ENCODE results near the gene LCOR.

LCOR gene

GRCh38 chr10:97037365-97038361 lies 205.6 kb downstream of the LCOR start:
- DNase-seq: peak; percentile 78

- DNase-seq: no peak
Observed at GRCh38 chr10:97038688-97039087, 206.6 kb downstream of the LCOR start.

- no peak for DNase-seq
Observed at GRCh38 chr10:97039538-97040247, 207.6 kb downstream of the LCOR start.

- DNase-seq: no peak
Observed at GRCh38 chr10:97040248-97040584, 208.1 kb downstream of the LCOR start.

GRCh38 chr10:97040706-97041105 lies 208.6 kb downstream of the LCOR start:
- DNase-seq: no peak

- no peak for DNase-seq
Observed at GRCh38 chr10:97042081-97042480, 210.0 kb downstream of the LCOR start.

GRCh38 chr10:97042716-97043562 lies 210.8 kb downstream of the LCOR start:
- no peak for DNase-seq

GRCh38 chr10:97043563-97043855 lies 211.4 kb downstream of the LCOR start:
- DNase-seq: no peak

Measured in fibroblast of upper back skin (primary cell).